Measurements from ENCODE around the gene EDC4.
"Not testable (repeated sequence)": the region's sequence is repeated elsewhere in the genome, so short reads cannot be mapped to it uniquely, and the experiment has no call there.

EDC4 gene, protein sequence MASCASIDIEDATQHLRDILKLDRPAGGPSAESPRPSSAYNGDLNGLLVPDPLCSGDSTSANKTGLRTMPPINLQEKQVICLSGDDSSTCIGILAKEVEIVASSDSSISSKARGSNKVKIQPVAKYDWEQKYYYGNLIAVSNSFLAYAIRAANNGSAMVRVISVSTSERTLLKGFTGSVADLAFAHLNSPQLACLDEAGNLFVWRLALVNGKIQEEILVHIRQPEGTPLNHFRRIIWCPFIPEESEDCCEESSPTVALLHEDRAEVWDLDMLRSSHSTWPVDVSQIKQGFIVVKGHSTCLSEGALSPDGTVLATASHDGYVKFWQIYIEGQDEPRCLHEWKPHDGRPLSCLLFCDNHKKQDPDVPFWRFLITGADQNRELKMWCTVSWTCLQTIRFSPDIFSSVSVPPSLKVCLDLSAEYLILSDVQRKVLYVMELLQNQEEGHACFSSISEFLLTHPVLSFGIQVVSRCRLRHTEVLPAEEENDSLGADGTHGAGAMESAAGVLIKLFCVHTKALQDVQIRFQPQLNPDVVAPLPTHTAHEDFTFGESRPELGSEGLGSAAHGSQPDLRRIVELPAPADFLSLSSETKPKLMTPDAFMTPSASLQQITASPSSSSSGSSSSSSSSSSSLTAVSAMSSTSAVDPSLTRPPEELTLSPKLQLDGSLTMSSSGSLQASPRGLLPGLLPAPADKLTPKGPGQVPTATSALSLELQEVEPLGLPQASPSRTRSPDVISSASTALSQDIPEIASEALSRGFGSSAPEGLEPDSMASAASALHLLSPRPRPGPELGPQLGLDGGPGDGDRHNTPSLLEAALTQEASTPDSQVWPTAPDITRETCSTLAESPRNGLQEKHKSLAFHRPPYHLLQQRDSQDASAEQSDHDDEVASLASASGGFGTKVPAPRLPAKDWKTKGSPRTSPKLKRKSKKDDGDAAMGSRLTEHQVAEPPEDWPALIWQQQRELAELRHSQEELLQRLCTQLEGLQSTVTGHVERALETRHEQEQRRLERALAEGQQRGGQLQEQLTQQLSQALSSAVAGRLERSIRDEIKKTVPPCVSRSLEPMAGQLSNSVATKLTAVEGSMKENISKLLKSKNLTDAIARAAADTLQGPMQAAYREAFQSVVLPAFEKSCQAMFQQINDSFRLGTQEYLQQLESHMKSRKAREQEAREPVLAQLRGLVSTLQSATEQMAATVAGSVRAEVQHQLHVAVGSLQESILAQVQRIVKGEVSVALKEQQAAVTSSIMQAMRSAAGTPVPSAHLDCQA (N-terminal part only)

GRCh38 chr16:67872631-67873434 is at the start of gene EDC4:
Gene EDC4 (plus strand): TSS chr16:67873052. CDS start chr16:67873262, 210 bp downstream.
- DNase-seq: peak in 55 of 58 donors; percentile 10 to 82 (median 65)

DNA sequence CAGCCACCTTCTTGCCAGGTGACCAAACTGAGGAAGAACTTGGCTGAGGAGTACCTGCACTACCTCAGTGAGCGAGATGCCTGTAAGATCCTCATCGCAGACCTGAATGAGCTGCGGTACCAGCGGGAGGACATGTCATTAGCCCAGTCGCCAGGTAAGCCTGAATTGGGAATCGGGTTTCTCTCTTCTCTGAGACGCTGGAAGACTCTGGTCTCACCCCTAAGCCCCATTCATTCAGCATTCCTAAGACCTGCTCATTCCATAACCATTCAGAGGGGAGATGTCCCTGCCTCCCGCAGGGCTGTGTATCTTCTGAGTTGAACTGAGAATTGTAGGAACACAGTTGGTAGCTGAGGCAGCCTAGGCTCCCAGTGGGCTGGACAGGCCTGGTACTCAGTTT is 47.7 kb upstream of the EDC4 start:
- DNase-seq: no peak

DNA sequence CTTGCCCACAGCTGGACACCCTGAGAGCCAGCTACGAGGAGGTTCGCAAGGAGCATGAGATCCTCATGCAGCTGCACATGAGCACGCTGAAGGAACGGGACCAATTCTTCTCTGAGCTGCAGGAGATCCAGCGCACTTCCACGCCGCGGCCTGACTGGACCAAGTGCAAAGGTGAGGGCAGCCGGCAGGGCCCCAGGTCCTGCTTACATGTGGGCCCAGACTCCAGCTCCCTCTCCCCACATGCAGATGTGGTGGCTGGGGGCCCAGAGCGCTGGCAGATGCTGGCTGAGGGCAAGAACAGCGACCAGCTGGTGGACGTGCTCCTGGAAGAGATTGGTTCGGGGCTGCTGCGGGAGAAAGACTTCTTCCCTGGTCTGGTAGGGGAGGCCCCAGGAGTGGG is 46.9 kb upstream of the EDC4 start:
- no peak for DNase-seq

DNA sequence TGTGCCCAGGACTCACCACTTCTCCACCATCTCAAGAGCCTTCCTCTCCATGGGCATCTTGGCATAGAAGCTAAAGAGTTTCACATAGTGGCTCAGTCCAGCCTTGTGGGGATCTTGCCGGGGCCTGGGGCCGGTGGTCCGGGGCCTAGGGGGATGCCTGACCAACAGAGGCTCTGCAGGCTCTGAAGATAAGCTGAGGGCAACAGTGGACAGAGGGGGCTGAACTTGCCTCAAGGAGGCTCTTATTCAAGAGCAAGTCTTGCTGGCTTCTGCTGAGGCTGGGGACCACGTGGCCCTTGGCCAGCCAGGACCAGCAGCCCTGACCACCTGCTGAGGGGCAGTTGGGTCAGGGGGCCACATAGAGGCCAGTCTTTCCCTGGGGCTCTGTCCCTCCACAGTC is 44.2 kb upstream of the EDC4 start:
- no peak for DNase-seq

DNA sequence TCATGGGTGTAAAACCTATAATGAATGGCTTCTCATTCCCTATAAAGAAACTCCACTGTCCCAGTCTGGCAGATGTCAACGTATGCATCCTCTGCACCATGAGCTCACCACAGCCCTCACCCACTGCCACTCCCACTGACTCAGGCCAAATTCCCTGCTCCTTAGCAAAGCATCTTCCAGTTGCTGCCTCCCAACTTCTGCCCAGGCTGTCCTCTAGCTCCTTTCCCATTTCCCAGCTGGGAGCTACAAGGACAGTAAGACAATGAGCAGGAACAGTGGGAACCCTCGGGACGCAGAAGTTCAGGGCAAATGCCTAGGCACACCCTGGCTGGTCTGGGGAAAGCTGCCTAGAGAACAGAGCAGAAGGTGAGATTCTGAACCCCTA is 39.8 kb upstream of the EDC4 start:
- DNase-seq: no peak

GRCh38 chr16:67833415-67834241 is 39.2 kb upstream of the EDC4 start:
- DNase-seq: peak; percentile 24 to 96 (median 83)

DNA sequence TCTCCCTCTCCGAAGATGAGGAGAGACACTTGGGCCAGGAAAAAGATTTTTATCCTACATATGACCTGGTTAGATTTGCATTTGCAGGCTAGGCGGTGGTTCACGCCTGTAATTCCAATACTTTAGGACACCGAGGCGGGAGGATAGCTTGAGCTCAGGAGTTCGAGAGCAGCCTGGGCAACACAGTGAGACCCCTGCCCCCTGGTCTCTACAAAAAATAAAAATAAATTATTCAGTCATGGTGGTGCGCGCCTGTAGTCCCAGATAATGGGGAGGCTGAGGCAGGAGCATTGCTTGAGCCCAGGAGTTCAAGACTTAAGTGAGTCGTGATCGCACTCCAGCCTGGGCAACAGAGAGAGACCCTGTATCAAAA is 38.6 kb upstream of the EDC4 start:
- DNase-seq: no peak

- DNase-seq: not testable (repeated sequence)
Observed at GRCh38 chr16:67837190-67837589, 35.7 kb upstream of the EDC4 start.

- no peak for DNase-seq
Observed at GRCh38 chr16:67837811-67838210, 35.0 kb upstream of the EDC4 start.

GRCh38 chr16:67841198-67841815 is 31.5 kb upstream of the EDC4 start:
- no peak for DNase-seq

- DNase-seq: peak; percentile 45 to 100 (median 92)
Observed at GRCh38 chr16:67841816-67842508, 30.9 kb upstream of the EDC4 start, which contains the start of gene THAP11. Gene THAP11 (plus strand): TSS chr16:67842320. CDS start chr16:67842555, 235 bp downstream.

DNA sequence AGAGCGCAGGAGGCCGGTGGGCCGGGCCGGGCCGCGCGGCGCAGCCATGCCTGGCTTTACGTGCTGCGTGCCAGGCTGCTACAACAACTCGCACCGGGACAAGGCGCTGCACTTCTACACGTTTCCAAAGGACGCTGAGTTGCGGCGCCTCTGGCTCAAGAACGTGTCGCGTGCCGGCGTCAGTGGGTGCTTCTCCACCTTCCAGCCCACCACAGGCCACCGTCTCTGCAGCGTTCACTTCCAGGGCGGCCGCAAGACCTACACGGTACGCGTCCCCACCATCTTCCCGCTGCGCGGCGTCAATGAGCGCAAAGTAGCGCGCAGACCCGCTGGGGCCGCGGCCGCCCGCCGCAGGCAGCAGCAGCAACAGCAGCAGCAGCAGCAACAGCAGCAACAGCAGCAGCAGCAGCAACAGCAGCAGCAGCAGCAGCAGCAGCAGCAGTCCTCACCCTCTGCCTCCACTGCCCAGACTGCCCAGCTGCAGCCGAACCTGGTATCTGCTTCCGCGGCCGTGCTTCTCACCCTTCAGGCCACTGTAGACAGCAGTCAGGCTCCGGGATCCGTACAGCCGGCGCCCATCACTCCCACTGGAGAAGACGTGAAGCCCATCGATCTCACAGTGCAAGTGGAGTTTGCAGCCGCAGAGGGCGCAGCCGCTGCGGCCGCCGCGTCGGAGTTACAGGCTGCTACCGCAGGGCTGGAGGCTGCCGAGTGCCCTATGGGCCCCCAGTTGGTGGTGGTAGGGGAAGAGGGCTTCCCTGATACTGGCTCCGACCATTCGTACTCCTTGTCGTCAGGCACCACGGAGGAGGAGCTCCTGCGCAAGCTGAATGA is 30.1 kb upstream of the EDC4 start:
- DNase-seq: peak in 55 of 58 donors; percentile 22 to 83 (median 61)

- DNase-seq: peak in 1 of 58 donors; percentile 26
Observed at GRCh38 chr16:67843343-67843765, 29.5 kb upstream of the EDC4 start.

DNA sequence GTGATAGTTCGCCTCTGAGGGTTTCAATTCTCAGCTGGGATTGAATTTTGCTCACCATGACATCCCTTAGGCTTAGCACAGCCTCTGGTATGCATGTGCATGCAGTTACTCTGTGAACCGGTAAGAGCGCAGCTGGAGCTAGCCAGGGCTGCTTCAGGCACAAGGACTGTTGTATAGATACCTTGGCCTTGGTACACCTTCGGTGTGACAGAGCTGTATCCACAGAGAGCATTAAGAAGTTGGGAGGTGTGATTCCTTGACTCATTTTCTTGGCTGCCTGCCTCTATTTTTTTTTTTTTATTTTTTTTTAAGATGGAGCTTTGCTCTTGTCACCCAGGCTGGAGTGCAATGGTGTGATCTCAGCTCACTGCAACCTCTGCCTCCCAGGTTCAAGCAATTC is 28.4 kb upstream of the EDC4 start:
- DNase-seq: no peak

DNA sequence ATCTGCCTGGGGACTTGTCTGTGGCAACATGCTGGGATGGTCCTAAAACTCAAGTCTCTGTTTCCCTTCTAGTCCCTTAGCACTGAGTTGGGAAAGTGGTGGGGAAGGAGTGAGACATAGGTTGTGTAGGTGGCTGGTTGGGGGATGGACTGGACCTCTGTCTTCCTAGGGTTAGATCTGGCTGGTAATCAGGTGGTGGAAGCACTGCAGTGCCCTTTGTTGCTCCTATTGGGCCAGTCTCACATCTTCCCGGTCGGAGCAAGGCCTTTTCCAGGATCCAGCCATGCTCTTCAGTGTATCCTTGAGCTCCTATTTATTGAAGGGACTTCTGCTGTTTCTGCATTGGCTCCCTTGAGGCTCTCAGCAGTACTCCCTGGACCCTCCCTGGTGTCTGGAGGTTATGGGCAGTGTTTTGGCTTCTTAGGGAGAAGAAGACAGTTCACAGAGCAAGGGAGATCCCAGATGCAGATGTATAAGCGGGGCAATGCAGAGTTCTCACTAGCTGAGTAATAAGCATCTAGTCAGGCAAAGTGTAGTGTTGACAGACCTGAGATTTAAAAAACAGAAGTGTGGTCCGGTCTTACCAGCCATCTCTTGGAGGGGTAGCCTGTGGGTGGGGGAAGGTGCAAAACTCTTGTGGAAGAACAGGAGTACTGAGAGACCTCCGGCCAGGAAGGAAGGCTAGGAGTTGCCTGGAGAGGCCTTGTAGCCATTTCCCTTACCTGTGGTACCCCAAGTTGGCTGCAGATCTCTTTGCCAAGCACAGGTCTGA is 27.4 kb upstream of the EDC4 start:
- DNase-seq: no peak

GRCh38 chr16:67846063-67846319 is 26.9 kb upstream of the EDC4 start:
- no peak for DNase-seq

Data from anterior cingulate cortex (tissue), 58 donors.